Brain pericyte (primary cell): ENCODE measurements around the gene TMEM31.

Source experiments
- DNase-seq: peaks from one replicate; pipeline ENCODE4 v3.0.0-alpha.2; 2012; ENCODE audit warnings: low read depth, low spot score

Gene TMEM31, protein sequence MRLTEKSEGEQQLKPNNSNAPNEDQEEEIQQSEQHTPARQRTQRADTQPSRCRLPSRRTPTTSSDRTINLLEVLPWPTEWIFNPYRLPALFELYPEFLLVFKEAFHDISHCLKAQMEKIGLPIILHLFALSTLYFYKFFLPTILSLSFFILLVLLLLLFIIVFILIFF

DNA sequence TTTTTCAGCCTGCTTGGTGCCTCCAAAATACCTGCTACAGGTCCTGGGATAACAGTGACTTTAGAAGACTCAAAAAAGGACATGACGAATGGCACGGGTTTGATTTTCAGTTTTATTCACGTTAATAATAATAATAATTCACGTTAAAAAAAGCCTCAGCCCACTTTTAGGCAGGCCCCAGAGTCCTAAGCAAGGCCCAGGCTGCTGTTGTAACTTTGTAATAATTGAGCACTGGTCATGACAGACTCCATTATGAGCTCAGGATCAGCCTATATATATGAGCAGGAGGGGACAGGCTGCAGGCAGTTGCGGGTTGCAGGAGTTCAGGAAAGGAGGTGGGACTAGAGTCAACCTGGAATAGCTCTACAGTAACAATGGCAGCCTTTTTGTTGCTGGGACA, at the start of gene TMEM31:
TMEM31 (plus strand) TSS at position 301 of the 400 bp plus-strand sequence. CDS start 1,350 bp downstream, outside the sequence.
- DNase-seq = no peak

GRCh38 chrX:103663981-103664762, 46.5 kb upstream of the TMEM31 start:
- no peak for DNase-seq

- no peak for DNase-seq
These were observed 44.3 kb upstream of the TMEM31 start for GRCh38 chrX:103666202-103667107.

GRCh38 chrX:103669745-103670144, 41.0 kb upstream of the TMEM31 start:
- no peak for DNase-seq

GRCh38 chrX:103674531-103675454, 35.9 kb upstream of the TMEM31 start:
- no peak for DNase-seq

GRCh38 chrX:103678199-103678993, 32.3 kb upstream of the TMEM31 start:
- DNase-seq = no peak

GRCh38 chrX:103681443-103681842, 29.3 kb upstream of the TMEM31 start:
- DNase-seq = no peak

DNA sequence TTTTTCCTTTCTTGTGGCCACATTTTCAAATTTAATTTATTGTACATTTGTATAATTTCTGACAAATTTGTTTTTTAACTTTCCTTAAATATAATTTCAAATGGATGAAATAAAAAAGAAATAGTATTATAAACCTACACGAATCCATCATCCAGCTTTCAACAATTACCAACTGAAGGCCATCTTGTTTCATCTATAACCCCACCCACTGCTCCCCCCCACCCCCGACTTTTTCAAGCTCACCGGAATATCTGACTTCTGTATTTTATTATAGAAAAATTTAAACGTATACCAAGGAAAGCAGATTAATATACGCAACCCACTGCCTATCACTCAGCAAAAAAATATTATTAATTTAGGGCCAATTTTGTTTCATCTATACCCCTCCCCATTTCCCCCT, 25.3 kb upstream of the TMEM31 start:
- no peak for DNase-seq

- DNase-seq = peak; percentile 97
These were observed 24.3 kb upstream of the TMEM31 start, which contains the start of gene MORF4L2 for GRCh38 chrX:103686199-103687072. TSS of gene MORF4L2 (minus strand) at chrX:103686699. CDS start at chrX:103677027, 9,672 bp downstream.

DNA sequence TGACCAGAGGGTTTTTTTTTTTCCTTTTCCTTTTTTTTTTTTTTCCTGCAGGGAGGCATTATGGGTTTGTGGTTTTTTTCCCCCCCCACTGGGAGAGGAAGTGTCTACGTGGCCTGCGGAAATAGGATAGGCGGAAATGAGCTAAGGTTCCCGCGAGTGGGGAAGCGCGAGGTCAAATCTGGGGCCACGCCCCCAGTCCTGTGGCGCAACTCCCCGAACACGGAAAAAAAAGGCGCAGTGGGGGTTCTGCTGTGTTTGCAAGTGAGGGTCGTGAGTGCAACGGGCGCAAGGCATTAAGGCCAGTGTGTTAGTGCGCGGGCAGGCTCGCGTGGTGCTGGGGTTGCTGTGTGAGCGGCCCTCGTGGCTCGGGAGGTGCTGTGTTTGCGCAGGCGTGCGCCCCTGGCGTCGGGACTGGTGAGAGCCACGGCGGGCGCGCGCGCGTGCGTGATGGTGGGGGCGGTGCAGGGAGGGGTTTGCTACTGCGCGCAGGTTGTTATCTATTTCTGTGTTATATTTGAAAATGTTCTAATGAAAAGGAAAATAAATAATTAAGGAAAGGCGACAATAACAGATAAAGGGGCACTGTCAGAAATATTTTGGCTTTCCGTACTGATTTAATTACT, 23.5 kb upstream of the TMEM31 start:
- DNase-seq = no peak

DNA sequence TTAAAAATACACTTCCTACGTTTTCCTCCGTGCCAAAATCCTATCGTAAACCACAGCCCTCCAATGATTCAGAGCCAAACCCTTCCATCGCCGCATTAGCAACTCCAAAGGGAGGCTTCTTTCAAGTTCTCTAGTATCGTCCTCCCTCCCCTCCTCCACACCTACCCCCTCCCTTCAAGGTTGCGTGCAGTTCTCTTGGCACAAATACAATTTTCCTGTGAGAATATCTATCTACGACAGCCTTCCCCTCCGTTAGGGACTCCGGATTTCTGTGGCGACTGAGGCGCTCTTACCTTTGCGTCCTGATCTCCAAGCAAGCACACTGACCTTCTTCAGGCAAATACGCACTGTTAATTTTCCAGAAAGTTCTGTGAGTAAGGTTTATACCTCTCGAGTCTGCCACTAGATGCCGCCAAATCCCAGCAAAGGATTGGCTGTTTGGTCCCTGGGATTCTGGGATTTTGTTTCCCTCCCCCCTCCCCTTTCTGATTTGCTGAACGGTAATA, 23.0 kb upstream of the TMEM31 start:
- peak; percentile 40 for DNase-seq

DNA sequence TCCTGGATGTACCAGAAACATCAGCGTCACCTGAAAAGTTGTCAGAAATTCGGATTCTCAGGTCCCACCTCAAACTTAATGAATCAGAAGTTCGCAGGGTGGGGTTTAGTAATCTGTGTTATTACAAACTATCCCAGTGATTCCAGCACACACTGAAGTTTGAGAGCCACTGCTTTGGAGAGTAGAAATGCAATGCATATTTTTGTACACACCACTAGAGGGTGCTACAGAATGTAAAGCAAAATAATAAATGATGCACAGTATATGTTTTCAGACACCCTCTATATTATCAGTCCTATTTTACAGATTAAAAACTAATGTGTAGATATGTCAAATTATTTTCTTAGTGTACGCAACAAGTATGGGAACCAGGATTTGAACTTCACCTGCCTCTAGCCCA, 21.8 kb upstream of the TMEM31 start:
- DNase-seq = no peak

DNA sequence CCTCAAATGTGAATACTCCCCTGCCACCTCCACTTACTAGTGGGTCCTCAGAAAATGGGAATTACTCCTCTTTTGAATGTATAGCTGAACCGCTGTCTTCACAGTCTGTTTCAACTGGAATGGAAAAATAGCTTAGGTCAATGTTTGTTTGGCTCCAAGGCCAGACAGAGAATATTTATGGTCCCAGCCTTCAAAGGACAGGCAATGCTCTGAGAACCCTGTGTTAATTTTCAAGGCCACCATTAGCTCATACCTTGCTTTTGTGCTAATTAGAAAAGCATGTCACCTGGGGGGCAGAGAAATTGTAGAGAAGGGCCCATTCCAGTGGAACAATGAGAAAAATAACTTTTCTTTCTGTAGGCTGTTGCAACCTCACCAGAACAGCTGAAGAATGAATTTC, 19.6 kb upstream of the TMEM31 start:
- DNase-seq = no peak

DNA sequence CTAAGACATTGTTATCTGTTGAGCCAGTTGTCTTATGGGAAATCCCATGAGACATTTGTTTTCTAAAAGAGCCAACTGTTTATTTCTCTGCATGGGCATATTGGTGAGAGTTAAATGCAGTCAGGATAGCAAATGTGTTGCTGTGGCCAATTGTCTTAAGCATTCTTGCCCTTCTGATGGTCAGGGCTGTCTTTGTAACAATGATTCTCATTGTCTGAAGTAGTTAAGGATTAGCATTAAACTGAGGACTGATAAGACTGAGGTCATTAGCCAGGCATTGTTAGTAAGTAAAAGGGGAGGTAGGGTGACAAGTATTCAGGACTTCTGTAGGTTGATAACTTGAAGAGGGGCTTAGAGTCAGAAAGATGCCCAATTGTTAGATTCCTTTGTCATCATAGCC, 13.0 kb upstream of the TMEM31 start:
- DNase-seq = no peak

- no peak for DNase-seq
These were observed 11.5 kb upstream of the TMEM31 start for GRCh38 chrX:103699243-103699642.

DNA sequence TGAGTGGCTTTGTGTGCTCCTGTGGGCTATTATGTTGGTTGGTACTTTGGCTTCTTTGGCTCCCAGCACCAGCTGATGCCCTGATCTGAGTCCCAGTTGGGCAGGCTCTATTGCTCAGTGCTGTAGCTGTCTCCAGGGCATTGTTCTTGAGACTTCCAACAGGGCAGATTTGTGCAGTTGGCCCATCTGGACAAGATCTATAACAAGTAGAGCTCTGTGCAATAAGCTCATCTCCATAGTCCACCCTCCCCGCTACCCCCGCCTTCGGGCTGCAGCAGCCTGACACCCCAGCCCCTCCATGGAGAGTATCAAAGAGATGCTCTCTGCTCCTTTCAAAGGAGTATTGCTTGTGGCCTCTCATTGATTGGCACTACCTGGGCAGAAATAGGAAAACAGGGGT, 5.8 kb upstream of the TMEM31 start:
- DNase-seq = no peak

GRCh38 chrX:103716962-103717361, 6.3 kb downstream of the TMEM31 start:
- no peak for DNase-seq

- no peak for DNase-seq
These were observed 7.4 kb downstream of the TMEM31 start for GRCh38 chrX:103718120-103718519.

GRCh38 chrX:103722505-103722904, 11.8 kb downstream of the TMEM31 start:
- no peak for DNase-seq
